CD4-positive, alpha-beta T cell treated with Interleukin-17A for 1 hour (primary cell): ENCODE data around the gene MPO.

Experiments used
- DNase-seq: peaks from one replicate; pipeline ENCODE4 v3.0.0-alpha.2; 2020

MPO gene

GRCh38 chr17:58262149-58262548 is 18.6 kb downstream of the MPO start:
- no peak for DNase-seq

GRCh38 chr17:58254803-58255202 is 25.9 kb downstream of the MPO start:
- DNase-seq: no peak

- no peak for DNase-seq
Measured at GRCh38 chr17:58253082-58253481, 27.7 kb downstream of the MPO start.

GRCh38 chr17:58252141-58252540 is 28.6 kb downstream of the MPO start:
- no peak for DNase-seq

GRCh38 chr17:58250344-58251011 is 30.3 kb downstream of the MPO start:
- DNase-seq: no peak

GRCh38 chr17:58249270-58250133 is 31.2 kb downstream of the MPO start:
- peak; percentile 76 for DNase-seq

- no peak for DNase-seq
Measured at GRCh38 chr17:58248955-58249269, 31.8 kb downstream of the MPO start.

GRCh38 chr17:58247511-58248363 is 33.0 kb downstream of the MPO start:
- no peak for DNase-seq

- DNase-seq: no peak
Measured at GRCh38 chr17:58246781-58247180, 34.0 kb downstream of the MPO start.

GRCh38 chr17:58246104-58246740 is 34.5 kb downstream of the MPO start:
- no peak for DNase-seq

GRCh38 chr17:58245428-58246103 is 35.2 kb downstream of the MPO start:
- DNase-seq: no peak

- no peak for DNase-seq
Measured at GRCh38 chr17:58244963-58245362, 35.8 kb downstream of the MPO start.

- DNase-seq: no peak
Measured at GRCh38 chr17:58242171-58242784, 38.5 kb downstream of the MPO start.

GRCh38 chr17:58239987-58240386 is 40.7 kb downstream of the MPO start:
- DNase-seq: no peak

GRCh38 chr17:58238147-58238634 is 42.5 kb downstream of the MPO start, which contains the start of gene LPO:
LPO (plus strand) TSS chr17:58238584; CDS start chr17:58242980, 4,396 bp downstream.
- no peak for DNase-seq

GRCh38 chr17:58236394-58236793 is 44.3 kb downstream of the MPO start:
- no peak for DNase-seq

- DNase-seq: no peak
Measured at GRCh38 chr17:58235821-58236220, 44.9 kb downstream of the MPO start.

GRCh38 chr17:58234512-58234911 is 46.2 kb downstream of the MPO start:
- DNase-seq: no peak

GRCh38 chr17:58233543-58233942 is 47.2 kb downstream of the MPO start:
- no peak for DNase-seq

- DNase-seq: peak; percentile 22
Measured at GRCh38 chr17:58232707-58233156, 48.0 kb downstream of the MPO start.

- no peak for DNase-seq
Measured at GRCh38 chr17:58231641-58232040, 49.1 kb downstream of the MPO start.

GRCh38 chr17:58229881-58230280 is 50.9 kb downstream of the MPO start:
- DNase-seq: no peak
